AG09309 (cell line): ENCODE data around the gene DCLRE1B.

Source experiments
- DNase-seq: peaks from one replicate; pipeline ENCODE4 v3.0.0-alpha.2; 2010; ENCODE audit warnings: low read depth
- H3K4me3 ChIP-seq: 2 replicates; pipeline ENCODE4 v1.5.1; 2011; ENCODE audit warnings: mild to moderate bottlenecking, low read depth, low read length, moderate library complexity; ENCODE audit not compliant: control insufficient read depth
- CTCF ChIP-seq: IDR thresholded peaks from 2 replicates; pipeline ENCODE4 v1.5.1; 2011; ENCODE audit warnings: mild to moderate bottlenecking, low read depth, low read length, inconsistent platforms; ENCODE audit not compliant: insufficient read depth, control insufficient read depth; ENCODE audit errors: missing control alignments

The DCLRE1B gene

DNA sequence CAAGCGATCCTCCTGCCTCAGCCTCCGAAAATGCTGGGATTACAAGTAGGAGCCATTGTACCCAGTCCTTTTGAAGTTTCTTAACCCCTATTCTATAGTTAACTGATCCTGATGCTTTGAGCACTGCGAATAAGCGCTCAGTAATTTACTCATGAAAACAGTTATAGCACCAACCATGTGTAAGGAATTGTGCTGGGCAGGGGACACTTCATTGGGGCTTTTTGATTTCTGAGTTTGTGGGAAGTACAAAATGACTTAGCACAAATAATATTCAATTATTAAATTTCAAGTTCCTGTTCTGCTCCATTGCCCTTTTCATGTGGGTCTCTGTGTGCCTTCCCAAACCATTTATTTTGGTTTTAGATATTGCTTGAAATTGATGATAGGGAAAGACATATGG, 17.8 kb downstream of the DCLRE1B start:
- no peak for TF ChIP-seq CTCF
- DNase-seq, result no peak
- H3K4me3 ChIP-seq, result no peak overlapping the region

GRCh38 chr1:113924473-113924872, 19.3 kb downstream of the DCLRE1B start:
- no peak overlapping the region for H3K4me3 ChIP-seq
- TF ChIP-seq CTCF, result no peak
- no peak for DNase-seq

DNA sequence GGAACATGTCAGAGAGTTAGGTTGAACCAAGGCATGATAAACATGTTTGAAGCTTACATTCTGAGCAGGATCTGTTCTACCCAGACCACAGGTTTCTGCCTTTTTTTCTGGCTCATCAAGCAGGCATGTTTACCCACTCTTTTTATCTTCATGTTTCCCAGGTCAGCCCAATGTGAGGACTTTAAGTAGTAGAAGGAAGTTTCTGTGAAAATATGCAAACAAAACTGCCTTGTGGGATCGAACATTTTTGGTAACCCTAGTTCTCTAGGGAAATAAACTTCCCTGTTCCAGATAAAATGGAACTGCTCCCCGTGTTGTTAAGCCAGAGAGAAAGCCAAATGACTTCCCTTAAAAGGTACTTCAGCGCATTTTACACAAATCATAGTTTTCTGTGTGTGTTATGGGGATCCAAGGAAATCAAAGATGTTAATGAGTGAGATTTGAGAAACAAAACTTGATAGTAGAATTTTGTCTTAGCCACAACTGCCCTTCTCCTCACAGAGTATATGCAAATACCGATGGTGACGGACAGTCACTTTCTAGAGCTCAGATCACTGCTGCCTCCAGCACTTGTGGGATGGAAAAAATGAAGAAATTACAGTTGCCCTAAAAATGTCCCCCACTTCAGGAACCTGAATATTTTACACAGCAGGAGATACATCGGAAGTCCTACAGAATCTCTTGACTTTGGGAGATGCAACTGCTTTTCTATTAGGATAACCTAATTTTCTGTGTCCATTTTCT, 23.2 kb downstream of the DCLRE1B start:
- H3K4me3 ChIP-seq, result peak overlapping the region; percentile 86
- DNase-seq, result no peak
- no peak for TF ChIP-seq CTCF

DNA sequence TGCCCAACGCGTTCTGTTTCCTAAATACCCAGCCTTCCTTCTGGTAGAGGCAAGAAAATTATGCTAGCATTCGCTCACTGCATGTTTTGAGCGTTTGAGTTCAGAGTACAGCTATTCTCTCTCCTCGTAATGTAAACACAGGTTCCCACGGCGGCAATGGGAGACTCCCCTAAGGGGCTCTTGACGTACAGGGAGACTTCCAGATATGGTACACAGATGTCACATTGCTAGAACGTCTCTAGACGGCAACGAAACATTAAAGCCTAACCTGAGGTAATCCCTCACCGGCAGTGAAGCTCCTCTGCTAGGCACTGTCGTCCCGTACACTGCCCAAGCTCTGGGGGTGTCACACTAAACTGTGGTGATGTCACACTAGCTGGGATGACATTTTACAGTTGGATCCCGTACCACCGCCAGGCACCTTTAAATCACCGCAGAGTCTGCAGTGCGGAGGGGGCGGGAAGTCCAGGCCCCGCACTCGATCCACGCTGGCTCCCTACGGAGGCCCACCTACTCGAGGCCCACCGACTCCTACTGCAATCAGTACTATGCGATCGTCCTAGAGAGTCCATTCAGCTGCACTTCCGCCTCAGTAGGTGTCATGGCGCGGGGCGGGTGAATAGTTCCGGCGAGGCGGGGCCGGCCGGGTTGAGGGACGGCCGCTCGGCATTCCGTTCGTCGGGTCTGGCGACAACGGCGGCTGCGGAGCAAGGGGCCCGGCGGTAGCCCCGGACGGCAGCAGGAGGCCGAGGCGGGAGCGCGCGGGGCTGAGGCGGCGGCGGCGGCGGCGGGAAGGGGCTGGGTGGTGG, 24.0 kb downstream of the DCLRE1B start, which contains the start of gene HIPK1:
TSS of gene HIPK1 (plus strand) at position 384 of the 809 bp plus-strand sequence.
- no peak for TF ChIP-seq CTCF
- DNase-seq, result no peak
- peak within 1 kb of the TSS; percentile 86 for H3K4me3 ChIP-seq

DNA sequence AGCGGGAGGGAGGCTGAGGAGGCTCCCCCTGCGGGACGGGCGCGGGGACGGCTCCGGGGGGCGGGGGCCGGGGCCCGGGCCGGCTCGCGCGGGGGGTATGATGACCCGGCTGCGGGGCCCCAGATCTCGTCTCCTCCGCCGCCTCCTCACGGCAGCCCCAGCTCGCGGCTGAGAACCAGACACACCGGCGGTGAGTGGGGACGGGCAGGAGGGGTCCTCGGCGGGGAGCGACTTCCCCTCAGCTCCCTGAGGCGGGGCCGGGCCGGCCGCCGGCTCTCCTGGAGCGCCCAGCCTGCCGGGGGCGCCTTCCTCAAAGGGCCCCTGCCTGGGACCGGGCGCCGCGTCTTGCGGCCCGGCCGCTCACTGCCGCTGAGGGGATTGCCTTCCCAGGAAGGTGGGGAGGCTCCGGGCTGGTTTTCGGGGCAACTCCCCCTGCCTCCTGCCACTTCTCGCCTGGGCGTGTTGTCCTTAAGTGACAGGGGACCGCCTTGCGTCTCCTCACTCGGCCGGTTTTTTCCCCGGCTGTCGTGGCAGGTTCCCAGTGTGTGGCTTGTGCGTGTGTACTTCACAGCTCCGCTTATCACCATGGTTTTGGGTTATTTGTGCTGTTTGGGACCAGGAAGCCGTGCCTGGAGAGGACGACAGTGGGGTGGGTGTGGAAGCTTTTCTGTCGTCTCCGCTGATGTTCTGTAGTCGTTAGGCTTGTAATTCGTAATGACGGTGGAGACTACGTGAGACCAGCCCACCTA, 24.8 kb downstream of the DCLRE1B start:
- TF ChIP-seq CTCF, result peak; percentile 5
- no peak for DNase-seq
- H3K4me3 ChIP-seq, result peak overlapping the region; percentile 86

GRCh38 chr1:113930499-113931161, 25.5 kb downstream of the DCLRE1B start:
- no peak for TF ChIP-seq CTCF
- DNase-seq, result no peak
- peak overlapping the region; percentile 86 for H3K4me3 ChIP-seq
